Measurements from ENCODE around the gene SLC1A2.

Gene SLC1A2

GRCh38 chr11:35223991-35224390, 195.4 kb downstream of the SLC1A2 start:
- no peak for TF ChIP-seq CTCF (conservative IDR thresholded peaks at IDR 0.05; ENCODE audit: low read depth, low read length)
- DNase-seq (ENCODE audit: low read depth) = no peak
- no peak overlapping the region for H3K4me3 ChIP-seq (ENCODE audit: low read length)

DNA sequence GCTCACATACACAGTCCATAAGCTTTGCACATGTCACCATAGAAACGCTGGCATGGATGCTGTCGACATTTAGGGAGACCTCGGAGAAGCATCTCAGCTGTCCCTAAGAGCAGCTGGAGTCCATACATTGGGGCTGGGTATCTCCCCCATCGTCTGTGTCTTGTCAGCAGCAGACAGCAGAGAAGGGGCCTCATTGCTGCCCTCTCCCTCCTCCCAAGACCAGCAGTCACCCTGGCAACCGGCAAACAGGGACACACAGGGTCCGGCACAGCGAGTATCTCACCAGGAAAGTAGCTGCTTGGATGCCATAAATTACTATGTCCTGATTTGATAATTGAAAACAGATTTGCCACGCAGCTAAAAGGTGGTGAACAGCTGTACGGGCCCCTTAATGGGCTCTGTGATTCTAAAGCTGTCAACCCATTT, 196.0 kb downstream of the SLC1A2 start:
- TF ChIP-seq CTCF (conservative IDR thresholded peaks at IDR 0.05; ENCODE audit: low read depth, low read length) = no peak

GRCh38 chr11:35218956-35219355, 200.4 kb downstream of the SLC1A2 start:
- no peak overlapping the region for H3K4me3 ChIP-seq (ENCODE audit: low read length)
- TF ChIP-seq CTCF (conservative IDR thresholded peaks at IDR 0.05; ENCODE audit: low read depth, low read length) = no peak
- DNase-seq (ENCODE audit: low read depth) = no peak

More for the DNA sequence above, 196.0 kb downstream of the SLC1A2 start:
- no peak overlapping the region for H3K4me3 ChIP-seq (ENCODE audit: low read length)
- DNase-seq (ENCODE audit: low read depth) = no peak

GRCh38 chr11:35216962-35217678, 202.2 kb downstream of the SLC1A2 start:
- H3K4me3 ChIP-seq (ENCODE audit: low read length) = no peak overlapping the region
- no peak for DNase-seq (ENCODE audit: low read depth)
- TF ChIP-seq CTCF (conservative IDR thresholded peaks at IDR 0.05; ENCODE audit: low read depth, low read length) = no peak

DNA sequence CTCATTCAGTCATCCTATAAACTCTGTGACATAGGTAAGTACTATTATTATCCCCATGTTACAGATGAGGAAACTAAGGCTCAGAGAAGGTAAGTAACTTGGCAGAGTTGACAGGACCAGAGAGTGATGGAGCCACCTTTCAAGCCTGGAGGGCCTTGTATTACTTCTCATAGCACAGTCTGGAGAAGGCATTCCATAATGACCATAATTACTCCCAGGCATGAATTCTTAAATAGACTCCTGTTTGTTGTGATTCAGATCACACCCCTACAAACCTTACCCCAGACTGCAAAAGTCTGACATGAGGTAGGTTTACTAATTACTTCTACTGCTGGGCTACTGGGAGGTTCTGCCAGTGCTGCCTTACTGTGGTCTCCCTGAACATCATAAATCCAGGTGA, 203.4 kb downstream of the SLC1A2 start:
- no peak overlapping the region for H3K4me3 ChIP-seq (ENCODE audit: low read length)
- DNase-seq (ENCODE audit: low read depth) = no peak
- no peak for TF ChIP-seq CTCF (conservative IDR thresholded peaks at IDR 0.05; ENCODE audit: low read depth, low read length)

GRCh38 chr11:35214792-35215193, 204.6 kb downstream of the SLC1A2 start:
- H3K4me3 ChIP-seq (ENCODE audit: low read length) = no peak overlapping the region
- no peak for TF ChIP-seq CTCF (conservative IDR thresholded peaks at IDR 0.05; ENCODE audit: low read depth, low read length)
- peak; percentile 71 for DNase-seq (ENCODE audit: low read depth)

GRCh38 chr11:35214226-35214770, 205.1 kb downstream of the SLC1A2 start:
- DNase-seq (ENCODE audit: low read depth) = no peak
- no peak overlapping the region for H3K4me3 ChIP-seq (ENCODE audit: low read length)

More at GRCh38 chr11:35214226-35214770, 205.1 kb downstream of the SLC1A2 start:
- TF ChIP-seq CTCF (conservative IDR thresholded peaks at IDR 0.05; ENCODE audit: low read depth, low read length) = no peak
